Testis (tissue), 3 donors: Measurements from ENCODE around the gene METTL16. TPM values are rescaled to one million over a fixed set of nuclear protein-coding genes. Genes with fewer than 3 reads are reported as not detected.

Experiments used
- DNase-seq: peaks from one replicate; pipeline ENCODE4 v3.0.0-alpha.2; 2019
- H3K27ac ChIP-seq, 2 donors: fragments of 200-600 bp; sonication (generic); one replicate each; pipeline ENCODE4 v1.5.1; 2019
- H3K27me3 ChIP-seq: fragments of 200-600 bp; sonication (generic); one replicate; pipeline ENCODE4 v1.5.1; 2019
- H3K36me3 ChIP-seq: fragments of 200-600 bp; sonication (generic); one replicate; pipeline ENCODE4 v1.5.1; 2017; ENCODE audit warnings: low read depth; ENCODE audit errors: missing control alignments
- H3K4me1 ChIP-seq: fragments of 200-600 bp; sonication (generic); one replicate; pipeline ENCODE4 v1.5.1; 2019
- H3K4me3 ChIP-seq, 2 donors: fragments of 200-600 bp; sonication (generic); one replicate each; pipeline ENCODE4 v1.5.1; 2017 to 2019
- H3K9me3 ChIP-seq: fragments of 200-600 bp; sonication (generic); one replicate; pipeline ENCODE4 v1.5.1; 2017
- POLR2A ChIP-seq: fragments of 450-650 bp; IDR thresholded peaks from one replicate; pipeline ENCODE4 v1.6.1; 2017; ENCODE audit warnings: antibody characterized with exemption, mild to moderate bottlenecking, moderate library complexity
- WGBS, 2 donors: methylation state at CpG; one replicate each; pipeline ENCODE4 v1.1.5; 2018; 5-methylcytosine and 5-hydroxymethylcytosine counted together
- intact Hi-C: fragments of 100-400 bp; cut with DNase I; formaldehyde crosslinking; loops from one replicate; pipeline ENCODE4 v1.15.1; 2023; ENCODE audit warnings: low total_unique reads
- polyA plus RNA-seq: library from polyadenylated mRNA; stranded (reverse); fragments of 350-450 nt; fragmentation: Illumina TruSeq; extraction: RNeasy Lipid Tissue Mini Kit (QIAGEN cat#74804); gene quantifications from one replicate; pipeline ENCODE4 v1.2.3, GENCODE V29; 2014; ENCODE audit warnings: low read depth, low replicate concordance; ENCODE audit not compliant: insufficient read depth
- total RNA-seq, 2 donors: library from RNA; depleted of rRNA; stranded (reverse); fragments of >200 nt; gene quantifications; one replicate each; pipeline ENCODE4 v1.2.3, GENCODE V29; 2016
- TF ChIP-seq, protein P1 (sequence below), 3 experiments: fragments of 450-650 bp in 2 of 3; fragments of 200-600 bp in 1 of 3; sonication (generic) in 1 of 3; IDR thresholded peaks; one replicate each; pipeline ENCODE4 v1.5.1; 2016 to 2019; ENCODE audit warnings: antibody characterized with exemption in 3 of 3, mild to moderate bottlenecking in 2 of 3, moderate library complexity in 1 of 3

METTL16 gene
- total and polyA plus RNA-seq, 3 donors from 2014 or later, result 23.1 to 53.6 (median 42.7) TPM

DNA sequence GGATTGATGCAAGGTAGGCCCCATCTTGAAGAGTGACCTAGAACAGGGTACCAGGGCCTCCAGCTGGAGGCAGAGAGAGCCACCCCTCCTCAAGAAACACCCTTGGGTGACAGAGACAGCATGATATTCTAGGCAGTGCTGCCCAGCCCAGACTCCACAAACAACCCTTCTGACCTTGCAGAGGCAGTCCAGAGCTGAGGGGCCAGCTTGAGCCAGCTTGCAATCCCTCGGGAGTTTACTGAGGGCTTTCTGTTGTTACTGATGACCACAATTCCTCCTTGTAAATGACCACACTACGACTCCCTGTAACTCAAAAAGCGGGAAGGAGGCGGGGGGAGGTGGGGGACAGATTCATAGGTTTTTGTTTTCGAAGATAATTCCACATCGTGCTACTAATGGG lies 92.2 kb downstream of the METTL16 start:
- DNase-seq, result no peak
- Histone ChIP-seq H3K9me3 (no peaks in the 10 kb centered on the region), H3K36me3 (no peaks in the 10 kb centered on the region), H3K27me3 (no peaks in the 10 kb centered on the region), H3K4me1 (peaks cover 47% of the 10 kb centered on the region), H3K27ac (peak overlapping the region; percentile 56 to 76), H3K4me3 (no peak overlapping the region)
- WGBS, 2 donors, result 49 to 72% methylated on average over 6 of the region's 6 CpGs
- intact Hi-C loops, result loop anchor here (5.0 kb wide), 1 partner anchor 37 kb away; no protein-coding TSS in a partner anchor
- TF ChIP-seq POLR2A, result no peak
- TF ChIP-seq, protein P1, sequence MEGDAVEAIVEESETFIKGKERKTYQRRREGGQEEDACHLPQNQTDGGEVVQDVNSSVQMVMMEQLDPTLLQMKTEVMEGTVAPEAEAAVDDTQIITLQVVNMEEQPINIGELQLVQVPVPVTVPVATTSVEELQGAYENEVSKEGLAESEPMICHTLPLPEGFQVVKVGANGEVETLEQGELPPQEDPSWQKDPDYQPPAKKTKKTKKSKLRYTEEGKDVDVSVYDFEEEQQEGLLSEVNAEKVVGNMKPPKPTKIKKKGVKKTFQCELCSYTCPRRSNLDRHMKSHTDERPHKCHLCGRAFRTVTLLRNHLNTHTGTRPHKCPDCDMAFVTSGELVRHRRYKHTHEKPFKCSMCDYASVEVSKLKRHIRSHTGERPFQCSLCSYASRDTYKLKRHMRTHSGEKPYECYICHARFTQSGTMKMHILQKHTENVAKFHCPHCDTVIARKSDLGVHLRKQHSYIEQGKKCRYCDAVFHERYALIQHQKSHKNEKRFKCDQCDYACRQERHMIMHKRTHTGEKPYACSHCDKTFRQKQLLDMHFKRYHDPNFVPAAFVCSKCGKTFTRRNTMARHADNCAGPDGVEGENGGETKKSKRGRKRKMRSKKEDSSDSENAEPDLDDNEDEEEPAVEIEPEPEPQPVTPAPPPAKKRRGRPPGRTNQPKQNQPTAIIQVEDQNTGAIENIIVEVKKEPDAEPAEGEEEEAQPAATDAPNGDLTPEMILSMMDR (IDR thresholded peaks at IDR 0.05), result no peak

- Histone ChIP-seq H3K27me3 (no peaks in the 10 kb centered on the region), H3K4me3 (no peak overlapping the region), H3K9me3 (no peaks in the 10 kb centered on the region), H3K4me1 (peaks cover 47% of the 10 kb centered on the region), H3K36me3 (no peaks in the 10 kb centered on the region), H3K27ac (peak overlapping the region; percentile 56 to 76)
- peak; percentile 74 for DNase-seq
- intact Hi-C loops, result loop anchor here (5.0 kb wide), 1 partner anchor 36 kb away; no protein-coding TSS in a partner anchor
- TF ChIP-seq, protein P1 (IDR thresholded peaks at IDR 0.05), result no peak
- TF ChIP-seq POLR2A, result no peak
- WGBS, 2 donors, result 36 to 55% methylated on average over 7 of the region's 7 CpGs
Measured at GRCh38 chr17:2418572-2418971, 93.1 kb downstream of the METTL16 start.

DNA sequence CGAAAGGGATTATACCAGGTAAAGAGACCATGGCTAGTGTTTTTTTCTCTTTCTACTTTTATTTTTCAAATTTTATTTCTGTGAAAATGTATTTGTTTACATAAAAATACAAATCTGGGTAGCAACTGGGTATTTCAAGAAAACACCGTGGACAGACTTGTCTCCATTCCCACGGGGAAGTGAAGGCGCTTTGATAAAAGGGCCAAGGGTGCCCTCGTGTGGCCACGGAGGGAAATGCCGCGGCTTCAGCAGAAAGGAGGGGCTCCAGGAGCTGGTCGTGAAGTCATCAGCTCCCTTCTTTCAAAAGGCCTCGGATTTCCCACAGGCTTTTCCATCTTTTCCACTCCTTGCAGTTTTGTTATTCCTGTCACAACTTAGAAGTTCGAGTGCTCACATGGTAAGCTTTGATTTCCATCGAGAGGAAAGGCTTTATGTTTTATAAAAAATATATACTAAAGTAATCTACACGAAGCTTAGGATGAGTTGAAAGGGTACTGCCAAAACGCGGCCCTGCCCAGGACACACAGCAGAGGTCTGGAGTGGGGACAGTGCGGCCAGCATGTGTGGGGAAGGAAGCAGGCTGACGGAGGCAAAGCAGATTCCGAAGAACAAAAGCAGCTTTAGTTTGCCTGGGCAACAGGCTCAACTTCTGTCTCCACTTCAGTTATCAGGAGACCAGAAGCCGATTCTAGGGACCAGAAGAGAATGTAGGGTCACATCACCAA lies 95.5 kb downstream of the METTL16 start:
- intact Hi-C loops, result loop anchor here (5.0 kb wide), 1 partner anchor 34 kb away; no protein-coding TSS in a partner anchor
- peak; percentile 96 for DNase-seq
- peak overlapping the region; percentile 51 to 69 for H3K27ac ChIP-seq
- H3K36me3 ChIP-seq, result no peaks in the 10 kb centered on the region
- WGBS, 2 donors, result 26 to 32% methylated on average over 19 of the region's 19 CpGs
- TF ChIP-seq, protein P1 (IDR thresholded peaks at IDR 0.05), result peak; percentile 94 to 98 (median 97)
- no peak for TF ChIP-seq POLR2A
- H3K9me3 ChIP-seq, result no peaks in the 10 kb centered on the region
- H3K4me3 ChIP-seq, result no peak overlapping the region
- H3K27me3 ChIP-seq, result no peaks in the 10 kb centered on the region
- H3K4me1 ChIP-seq, result peaks cover 51% of the 10 kb centered on the region

- no peak overlapping the region for H3K27ac ChIP-seq
- H3K9me3 ChIP-seq, result no peaks in the 10 kb centered on the region
- intact Hi-C loops, result loop anchor here (5.0 kb wide), 1 partner anchor 33 kb away; no protein-coding TSS in a partner anchor
- no peaks in the 10 kb centered on the region for H3K27me3 ChIP-seq
- no peak overlapping the region for H3K4me3 ChIP-seq
- DNase-seq, result no peak
- WGBS, 2 donors, result 83 to 84% methylated on average over 9 of the region's 9 CpGs
- peaks cover 49% of the 10 kb centered on the region for H3K4me1 ChIP-seq
- TF ChIP-seq POLR2A, result no peak
- H3K36me3 ChIP-seq, result no peaks in the 10 kb centered on the region
Measured at GRCh38 chr17:2415081-2415480, 96.6 kb downstream of the METTL16 start.

- Histone ChIP-seq H3K27ac (no peak overlapping the region), H3K36me3 (no peaks in the 10 kb centered on the region), H3K9me3 (no peaks in the 10 kb centered on the region), H3K4me1 (peaks cover 44% of the 10 kb centered on the region), H3K27me3 (no peaks in the 10 kb centered on the region), H3K4me3 (no peak overlapping the region)
- WGBS, 2 donors, result 92 to 94% methylated on average over 22 of the region's 22 CpGs
- no peak for TF ChIP-seq POLR2A
- TF ChIP-seq, protein P1 (IDR thresholded peaks at IDR 0.05), result no peak
- no peak for DNase-seq
- intact Hi-C loops, result loop anchor here (5.0 kb wide), 1 partner anchor 32 kb away; no protein-coding TSS in a partner anchor
Measured at GRCh38 chr17:2414446-2415064, 97.1 kb downstream of the METTL16 start.
